NCI-H526 treated with DMSO at 0.1 percent for 48 hours (cell line): ENCODE measurements around the gene NSL1.

Experiments used
- DNase-seq: peaks from one replicate; lab custom pipeline; 2025; lab: John Stamatoyannopoulos, UW

Gene NSL1

DNA sequence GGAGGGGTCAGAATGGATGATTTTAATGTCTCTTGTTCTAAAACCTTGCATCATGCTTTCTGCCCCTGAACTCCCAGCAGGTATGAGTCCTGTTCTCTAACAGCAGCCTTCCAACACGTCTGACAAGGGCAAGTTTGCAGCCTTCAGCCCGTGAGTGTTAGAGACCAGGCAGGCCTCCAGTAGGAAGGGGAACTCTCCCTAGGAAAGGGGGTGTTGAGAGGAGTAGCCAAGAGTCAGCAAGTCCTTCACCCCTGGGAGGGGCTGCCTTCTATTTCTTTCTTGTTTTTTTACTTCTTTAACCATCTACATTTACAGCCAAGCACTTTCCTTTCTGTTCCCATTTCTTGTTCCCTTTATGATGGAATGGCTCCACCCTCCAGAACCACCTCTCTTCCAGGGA lies 106.1 kb downstream of the NSL1 start:
- no peak for DNase-seq

DNA sequence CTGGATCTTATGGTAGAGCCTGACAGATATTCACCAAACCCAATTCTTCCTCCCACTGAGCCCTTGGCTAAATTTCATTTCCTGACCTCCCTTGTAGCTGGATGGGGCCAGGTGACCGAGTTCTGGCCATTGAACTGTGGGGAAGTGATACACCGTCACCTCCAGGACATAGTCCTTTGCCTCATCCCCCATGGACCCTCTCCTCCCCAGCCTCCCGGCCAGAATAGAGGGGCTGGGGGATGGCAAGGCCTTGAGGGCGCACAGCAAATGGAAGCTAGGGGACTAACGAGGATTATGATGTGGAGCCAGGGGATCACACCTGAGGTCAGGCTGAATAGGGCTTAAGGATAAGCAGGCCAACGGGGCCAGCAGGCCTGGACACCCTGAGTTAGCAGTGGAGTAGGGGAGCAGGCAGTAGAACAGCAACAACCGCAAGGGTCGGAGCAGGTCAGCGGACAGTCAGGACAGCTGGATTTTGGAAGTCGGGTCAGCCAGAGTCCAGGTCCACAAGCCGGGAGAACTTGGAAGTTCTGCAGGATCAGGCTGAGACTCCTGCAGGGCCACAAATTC lies 107.0 kb downstream of the NSL1 start:
- DNase-seq: no peak

DNA sequence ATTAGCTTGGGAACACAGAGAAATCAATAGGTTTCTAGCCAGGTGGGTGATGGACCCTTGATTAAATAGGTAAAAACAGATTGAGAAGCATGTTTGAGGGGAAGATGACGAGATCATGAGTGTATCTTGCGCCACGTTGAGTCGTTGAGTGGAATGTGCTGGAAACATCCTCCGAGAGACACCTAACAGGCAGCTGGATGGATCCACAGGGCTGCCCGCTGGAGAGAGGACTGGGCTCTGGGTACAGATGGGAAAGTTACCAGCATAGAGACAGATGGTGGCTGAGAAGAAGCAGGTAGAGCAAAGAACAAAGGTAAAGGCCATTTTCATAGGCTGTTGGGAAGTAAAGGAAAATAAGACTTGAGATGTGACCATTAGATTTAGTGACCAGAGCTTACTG lies 107.5 kb downstream of the NSL1 start:
- no peak for DNase-seq

DNA sequence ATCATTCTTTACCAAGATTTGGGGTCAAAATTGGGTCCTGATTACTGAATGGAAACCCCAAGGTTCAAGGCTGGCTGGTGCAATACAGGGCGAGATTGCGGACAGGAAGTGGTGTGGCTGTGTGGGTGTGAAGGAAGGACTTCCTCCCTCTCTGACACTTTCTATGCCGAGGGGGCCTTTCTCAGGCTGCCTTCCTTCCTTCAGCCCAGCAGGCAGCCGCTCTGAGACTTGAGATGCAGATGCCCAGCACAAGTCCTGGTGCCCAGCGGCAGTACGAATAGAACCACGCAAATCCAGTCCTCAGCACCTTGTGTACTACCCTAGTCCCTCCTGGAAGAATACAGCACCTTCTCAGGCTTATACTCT lies 108.2 kb downstream of the NSL1 start:
- DNase-seq: no peak

DNA sequence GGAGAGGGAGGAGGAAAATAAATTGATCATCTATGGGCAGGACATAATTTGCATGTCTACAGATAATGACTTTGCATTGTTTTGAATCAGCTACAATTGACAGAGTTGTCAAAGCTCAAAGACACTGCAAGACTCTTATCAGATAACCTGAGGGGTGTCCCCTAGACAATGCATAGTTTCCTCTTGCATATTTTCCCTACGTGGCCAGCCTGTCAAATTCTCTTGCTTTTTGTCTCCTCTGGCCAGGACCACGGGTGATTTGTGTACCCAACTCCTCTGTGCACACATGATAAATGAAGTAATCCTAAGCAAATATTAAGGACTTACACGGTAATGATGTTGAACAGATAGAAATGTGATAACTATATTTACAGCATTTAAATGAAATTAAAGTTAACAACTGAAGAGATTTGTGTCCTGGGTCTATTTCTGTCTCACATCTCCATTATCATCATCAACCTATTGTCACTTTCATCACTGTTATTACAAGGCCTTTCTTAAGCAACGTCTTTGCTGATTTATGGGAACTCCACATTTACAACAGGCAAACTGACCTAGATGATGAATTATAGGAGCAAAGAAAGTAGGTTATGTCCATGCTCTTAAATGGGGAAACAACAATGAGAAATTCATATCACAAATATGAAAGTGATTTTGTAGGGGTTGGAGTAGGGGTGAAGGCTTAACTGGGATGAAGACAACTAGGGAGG lies 110.7 kb downstream of the NSL1 start:
- DNase-seq: no peak

DNA sequence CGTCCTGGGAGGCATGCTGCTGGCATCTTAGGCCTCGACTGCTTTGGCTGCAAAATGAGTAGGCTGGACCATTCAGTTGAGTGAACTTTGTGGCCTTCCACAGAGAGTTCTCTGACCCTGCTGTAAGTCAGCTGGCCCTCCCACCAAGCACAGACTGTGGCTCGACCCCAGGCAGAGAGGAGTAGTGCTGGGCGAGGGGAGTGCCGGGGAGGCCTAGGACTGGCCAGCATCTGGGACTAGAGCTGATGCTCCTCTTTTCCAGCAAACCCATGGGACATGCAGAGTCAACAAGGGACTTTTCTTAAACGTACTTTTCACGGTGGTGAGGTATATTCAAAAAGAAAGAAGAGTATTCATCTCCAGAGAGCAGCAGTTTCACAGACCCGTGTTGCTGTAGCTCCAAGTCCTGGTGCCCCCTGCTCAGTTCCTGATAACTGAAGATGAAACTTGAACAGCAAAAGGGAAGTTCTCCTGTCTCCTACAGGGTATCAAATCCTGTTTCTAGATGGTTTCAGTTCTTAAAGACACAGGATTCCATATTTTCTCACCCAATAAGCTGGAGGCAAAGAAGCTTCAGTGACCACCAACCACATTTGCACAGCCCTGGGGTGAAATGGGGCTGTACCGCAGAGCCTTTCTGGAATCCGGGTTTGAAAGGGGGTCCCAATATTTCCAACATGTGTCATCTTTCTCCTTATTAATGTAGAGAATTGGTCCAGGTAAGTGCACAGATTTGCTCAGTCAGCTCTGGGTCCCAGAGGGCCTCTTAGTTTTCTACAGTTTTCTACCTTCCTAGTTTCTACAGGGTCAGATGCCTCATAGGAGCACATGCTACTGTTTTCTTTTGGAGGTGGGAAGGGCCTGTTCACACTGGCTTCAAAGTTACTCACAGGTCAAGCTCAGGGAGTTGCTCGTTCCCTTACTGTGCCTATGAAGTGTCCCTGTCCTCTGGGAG lies 112.8 kb downstream of the NSL1 start:
- no peak for DNase-seq

DNA sequence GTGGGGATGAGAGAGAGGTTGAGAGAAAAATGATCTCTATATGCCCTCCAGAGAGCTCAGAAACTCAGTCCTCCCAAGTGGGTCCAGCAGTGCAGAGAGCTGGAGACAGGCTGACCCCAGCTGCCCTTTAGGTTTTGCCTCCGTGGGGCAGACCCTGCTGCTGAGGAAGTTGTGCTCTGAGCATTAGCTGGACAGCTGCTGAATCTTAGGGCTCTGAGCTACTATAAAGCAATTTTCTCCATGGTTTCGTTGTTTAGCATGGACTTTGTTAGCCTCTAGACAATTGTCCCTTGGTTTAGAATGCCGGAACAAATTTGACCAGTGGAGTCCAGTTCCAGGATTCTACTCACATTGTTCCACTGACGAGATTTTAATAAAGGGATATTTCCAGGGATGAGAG lies 114.0 kb downstream of the NSL1 start:
- no peak for DNase-seq

DNA sequence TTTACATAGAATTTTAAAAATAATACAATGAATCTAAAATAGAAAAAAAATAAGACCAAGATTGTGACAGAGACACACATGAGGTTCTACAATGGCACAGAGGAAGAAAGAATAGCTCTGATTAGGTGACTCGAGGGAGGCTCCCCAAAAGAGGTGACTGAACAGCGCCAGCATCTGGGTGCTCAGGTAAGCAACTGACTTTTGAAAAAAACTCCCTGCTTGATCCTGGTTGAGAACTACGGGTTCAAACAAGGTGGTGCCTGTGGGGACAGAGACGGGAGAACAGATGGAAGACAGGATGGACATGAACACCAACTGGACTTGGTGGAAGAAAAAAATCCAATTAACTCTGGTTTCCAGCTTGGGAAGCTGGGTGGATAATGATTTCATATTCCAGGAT lies 114.4 kb downstream of the NSL1 start:
- no peak for DNase-seq
